HG03066 (cell line): Measurements from ENCODE around the gene SDC3.

Source experiments
- ATAC-seq: cut with Tn5 transposase; IDR thresholded peaks from one replicate; pipeline ENCODE4 v1.9.1; 2021; ENCODE audit warnings: low read depth; ENCODE audit not compliant: unreplicated experiment

Gene SDC3

DNA sequence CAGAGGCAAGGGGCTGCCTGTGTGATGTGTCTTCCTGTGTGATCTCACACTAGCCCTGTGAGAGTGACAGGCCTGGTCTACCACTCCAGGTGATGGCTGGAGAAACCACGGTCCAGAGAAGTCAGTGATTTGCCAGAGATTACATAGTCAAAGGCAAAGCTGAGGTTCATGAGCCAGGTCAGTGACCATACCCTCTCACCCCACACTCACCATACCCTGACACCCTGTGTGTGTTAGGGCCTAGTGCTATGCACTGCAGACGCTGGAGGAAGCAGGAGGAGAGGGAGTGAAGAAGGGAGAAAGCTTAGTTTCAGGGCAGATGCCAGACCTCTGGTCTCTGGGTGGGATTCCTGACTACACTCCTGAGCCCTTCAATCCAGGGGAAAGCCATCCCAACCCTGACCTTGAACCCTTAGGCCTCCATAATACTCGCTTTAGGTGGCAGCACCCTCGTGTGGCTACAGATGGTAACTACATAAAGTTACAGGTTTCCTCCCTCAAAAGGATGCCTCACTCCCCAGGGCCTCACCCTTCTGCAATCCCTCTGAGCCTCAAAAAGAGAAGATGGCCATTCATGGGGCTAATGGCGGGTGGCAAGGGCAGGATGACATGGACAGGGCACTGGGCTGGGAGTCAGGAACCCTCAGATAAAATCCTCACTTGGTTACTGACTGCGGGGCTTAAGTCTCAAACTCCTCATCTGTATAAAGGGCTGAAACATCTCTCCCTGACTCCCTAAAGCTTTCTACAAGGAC is 20.8 kb upstream of the SDC3 start:
- ATAC-seq, result no peak

DNA sequence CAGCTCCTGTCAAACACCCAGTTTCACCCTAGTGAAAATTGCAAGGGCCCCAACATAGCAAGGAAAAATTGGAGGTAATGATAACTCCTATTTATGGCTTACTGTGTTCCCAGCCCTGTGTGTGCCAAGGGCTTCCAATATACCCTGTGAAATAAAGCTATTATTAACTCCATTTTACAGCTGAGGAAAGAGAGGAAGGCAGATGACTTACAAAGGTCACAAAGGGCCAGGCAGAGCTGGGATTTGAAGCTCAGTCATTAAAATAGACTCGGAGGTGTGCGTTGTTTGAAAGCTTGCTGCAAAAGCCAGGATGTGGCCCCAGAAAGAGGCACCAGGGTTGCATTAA is 20.2 kb upstream of the SDC3 start:
- no peak for ATAC-seq

DNA sequence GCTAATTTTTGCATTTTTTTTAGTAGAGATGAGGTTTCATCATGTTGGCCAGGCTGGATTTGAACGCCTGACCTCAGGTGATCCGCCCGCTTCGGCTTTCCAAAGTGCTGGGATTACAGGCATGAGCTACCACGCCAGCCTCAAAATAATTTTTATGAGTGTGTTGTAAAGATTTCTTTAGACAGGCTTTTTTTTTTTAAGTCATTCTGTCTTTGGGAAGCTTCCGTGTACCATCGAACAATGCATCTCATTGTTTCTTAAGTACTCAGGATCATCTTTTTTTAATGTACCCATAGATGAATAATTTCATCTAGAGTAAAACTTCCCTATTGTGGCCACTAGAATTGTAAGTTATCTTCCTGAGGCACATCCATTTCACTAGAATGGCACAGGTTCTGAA is 19.6 kb upstream of the SDC3 start:
- no peak for ATAC-seq

DNA sequence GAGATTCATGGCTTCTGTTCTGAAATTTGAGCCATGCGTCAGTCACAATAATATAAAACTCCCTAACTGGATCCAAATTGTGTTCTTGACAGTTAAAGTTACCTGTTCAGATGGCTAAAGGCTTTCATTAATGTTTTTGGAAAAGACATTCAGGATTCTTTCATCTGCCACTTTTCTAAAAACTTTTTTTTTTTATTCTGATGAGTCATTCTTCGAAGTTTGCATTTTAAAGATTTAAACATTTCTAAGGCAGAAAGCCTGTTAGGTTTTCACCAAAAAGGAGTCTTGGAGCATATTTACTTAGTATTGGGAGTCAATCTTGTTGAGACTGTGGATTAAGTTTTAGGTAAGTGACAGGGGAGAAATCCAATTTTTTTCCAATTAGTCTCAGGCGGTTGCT is 18.9 kb upstream of the SDC3 start:
- no peak for ATAC-seq

DNA sequence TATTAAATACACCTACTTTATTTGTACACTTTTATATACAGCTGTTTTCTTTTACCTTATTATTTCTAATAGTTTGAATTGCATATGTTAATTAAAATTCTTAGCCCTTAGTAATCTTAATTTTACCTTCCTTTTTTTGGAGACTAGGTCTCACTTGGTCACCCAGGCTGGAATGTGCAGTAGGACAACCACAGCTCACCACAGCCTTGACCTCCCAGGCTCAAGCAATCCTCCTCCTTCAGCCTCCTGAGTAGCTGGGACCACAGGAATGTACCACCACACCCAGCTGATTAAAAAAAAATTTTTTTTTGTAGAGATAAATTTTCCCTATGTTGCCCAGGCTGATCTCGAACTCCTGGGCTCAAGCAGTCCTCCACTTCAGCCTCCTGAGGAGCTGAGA is 15.0 kb upstream of the SDC3 start:
- ATAC-seq, result no peak

DNA sequence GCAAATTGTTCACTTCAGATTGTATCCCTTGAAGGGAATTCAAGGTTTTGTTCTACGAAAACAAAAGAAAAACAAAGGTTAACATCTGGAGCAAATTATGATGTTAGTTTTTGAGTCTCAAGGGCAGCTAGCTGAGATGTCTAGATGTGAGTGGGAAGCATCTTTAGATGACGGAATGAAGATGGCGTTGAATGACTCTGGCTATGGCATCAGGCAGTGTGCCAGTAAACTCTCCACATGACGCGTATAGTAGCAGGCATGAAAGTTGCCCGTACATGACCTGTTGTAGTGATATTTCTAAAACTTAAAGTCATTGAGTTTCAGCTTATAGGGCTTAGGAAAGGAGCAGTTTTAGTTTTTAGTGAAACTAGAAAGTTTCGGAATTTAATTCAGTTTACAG is 12.3 kb upstream of the SDC3 start:
- no peak for ATAC-seq

DNA sequence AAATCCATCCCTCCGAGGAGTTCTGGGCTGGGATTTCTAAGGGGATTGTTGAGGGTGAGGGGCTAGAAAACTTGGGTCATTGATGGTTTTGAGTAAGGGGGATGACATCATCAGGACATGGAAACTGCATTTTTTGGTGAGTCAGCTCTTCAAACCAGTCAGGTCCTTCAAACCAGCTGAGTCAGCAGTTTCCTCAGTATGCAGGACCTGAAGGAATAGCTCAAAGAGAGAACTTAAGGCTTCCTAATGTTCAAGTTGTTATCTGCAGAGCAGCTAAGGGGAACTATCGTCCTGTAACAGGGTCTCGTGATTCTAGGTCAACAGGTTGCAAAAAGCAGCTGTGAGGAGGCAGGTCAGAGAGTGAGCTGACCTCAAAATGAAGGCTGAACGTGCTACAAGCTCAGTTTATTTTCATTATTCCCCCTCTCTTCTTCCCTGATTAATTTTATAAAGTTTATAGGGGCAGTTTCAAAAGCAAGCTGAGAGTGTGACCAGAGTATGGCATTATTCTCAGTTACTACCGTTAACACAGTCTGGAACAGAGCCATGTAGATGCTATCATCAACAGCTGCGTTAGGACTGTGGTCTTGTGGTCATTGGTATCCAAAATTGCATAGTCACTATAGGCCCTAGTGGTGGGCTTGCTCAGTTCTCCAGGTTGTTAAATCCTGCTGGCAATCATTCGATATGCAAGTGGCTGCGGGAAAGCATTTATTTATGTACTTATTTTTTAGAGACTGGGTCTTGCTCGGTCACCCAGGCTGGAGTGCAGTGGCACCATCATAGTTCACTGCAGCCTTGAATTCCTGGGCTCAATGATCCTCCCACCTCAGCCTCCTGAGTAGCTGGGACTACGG is 10.7 kb upstream of the SDC3 start:
- no peak for ATAC-seq

DNA sequence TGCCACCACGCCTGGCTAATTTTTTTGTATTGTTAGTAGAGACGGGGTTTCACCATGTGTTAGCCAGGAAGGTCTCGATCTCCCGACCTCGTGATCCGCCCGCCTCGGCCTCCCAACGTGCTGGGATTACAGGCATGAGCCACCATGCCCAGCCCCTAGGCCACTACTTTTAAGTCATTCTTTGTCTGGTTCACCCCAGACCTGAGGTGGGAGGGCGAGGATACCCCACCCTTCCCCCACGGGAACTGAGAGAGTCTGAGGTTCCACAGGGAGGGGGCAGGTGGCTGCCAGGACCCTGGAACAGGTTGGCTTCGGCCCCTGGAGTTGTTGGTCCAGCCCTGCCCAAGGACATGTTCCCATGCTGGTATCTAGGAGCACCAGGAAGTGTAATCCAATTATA is 7.7 kb upstream of the SDC3 start:
- no peak for ATAC-seq

DNA sequence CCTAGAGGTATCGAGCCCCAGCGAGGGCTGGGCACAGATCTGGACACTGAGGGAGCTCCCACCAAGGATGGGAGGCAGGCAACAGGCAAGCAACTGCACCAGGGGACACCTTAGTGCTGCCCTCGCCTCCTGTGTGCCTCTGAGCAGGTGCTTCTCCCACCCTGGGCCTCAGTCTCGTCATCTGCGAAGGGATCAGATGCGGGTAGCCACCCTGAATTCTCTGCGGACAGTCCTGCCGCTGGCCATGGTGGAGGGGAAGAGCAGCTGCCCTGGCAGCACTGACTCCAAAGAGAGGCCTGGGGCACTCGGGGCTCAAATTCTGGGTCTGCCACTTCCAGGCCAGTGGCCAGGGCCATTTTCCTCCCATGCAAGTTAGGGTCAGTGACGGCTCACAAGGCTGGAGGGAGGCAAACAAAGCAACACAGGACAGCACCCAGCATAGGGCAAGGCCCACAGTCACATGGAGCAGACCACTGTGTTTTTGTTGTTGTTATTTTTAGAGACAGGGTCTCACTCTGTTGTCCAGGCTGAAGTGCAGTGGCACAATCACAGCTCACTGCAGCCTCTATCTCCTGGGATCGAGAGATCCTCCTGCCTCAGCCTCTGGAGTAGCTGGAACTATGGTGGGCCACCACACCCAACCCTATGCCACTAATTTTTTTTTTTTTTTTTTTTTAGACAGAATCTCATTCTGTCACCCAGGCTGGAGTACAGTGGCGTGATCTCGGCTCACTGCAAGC is 7.1 kb upstream of the SDC3 start:
- no peak for ATAC-seq

DNA sequence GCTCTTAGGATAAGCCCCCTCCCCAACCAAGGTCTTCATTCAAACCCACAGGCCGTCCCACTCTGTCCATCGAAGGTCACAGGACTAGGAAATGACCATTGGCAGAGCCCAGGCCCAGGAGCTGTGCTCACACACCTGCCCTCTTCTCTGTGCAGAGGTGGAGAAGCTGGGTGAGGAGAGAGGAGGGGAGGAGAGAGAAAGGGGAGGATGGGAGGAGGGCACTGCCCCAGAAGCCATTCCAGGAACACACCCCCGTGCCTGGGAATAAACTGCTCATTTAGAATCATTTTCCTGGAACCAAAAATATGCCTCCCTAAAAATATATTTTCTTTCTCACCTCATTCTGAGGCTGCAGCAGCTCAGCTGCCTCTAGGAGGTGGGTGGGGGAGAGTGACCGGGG is 6.4 kb upstream of the SDC3 start:
- no peak for ATAC-seq

DNA sequence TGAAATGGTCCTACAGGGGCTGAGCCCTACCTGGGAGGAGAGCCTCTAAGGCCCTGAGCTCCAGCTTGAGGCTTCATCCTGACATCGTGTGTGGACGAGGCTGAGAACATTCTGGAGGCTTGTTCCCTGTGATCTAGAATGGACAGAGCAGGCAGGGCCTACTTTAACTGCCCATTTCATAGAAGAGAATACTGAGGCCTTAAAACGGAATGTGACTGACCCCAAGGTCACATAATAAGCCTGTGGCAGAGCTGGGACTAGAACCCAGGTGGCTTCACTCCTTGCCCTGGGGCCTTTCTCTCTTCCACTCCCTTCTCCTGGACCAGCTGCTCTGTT is 6.0 kb upstream of the SDC3 start:
- ATAC-seq, result no peak

DNA sequence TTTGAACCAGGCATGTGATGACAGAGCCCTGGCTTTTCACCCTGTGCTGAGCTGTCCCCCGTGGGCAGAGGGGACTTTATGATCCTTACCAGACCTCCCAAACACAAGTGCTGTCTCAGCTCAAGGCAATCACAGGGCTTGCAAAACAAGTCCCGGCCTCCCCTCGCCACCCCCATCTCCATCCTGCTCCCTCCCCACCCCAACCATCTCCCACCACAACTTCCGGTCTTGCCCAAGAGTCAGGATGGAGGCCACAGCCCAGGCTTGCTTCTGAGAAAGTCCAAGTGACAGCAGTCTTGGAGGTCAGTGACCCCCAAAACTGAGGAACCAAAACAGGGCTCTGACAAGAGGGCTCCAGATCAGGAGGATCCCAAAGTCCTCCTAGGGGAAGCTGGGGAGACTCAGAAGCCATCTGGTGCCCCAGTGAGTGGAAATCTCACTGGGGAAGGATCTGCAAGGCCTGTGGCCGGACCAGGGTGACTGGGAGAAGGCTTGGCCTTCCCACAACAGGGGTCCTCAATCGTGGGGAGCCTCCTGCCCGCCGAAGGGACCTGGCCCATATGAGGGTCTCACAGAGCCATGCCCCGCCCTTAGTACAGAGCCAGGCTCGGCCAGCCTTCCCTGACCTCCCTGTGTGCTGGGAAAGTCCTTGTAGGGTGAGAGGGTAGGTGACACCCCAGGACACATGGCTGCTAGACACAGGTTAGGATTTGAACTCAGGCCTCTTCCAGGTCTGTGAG is 4.5 kb upstream of the SDC3 start:
- ATAC-seq, result no peak

DNA sequence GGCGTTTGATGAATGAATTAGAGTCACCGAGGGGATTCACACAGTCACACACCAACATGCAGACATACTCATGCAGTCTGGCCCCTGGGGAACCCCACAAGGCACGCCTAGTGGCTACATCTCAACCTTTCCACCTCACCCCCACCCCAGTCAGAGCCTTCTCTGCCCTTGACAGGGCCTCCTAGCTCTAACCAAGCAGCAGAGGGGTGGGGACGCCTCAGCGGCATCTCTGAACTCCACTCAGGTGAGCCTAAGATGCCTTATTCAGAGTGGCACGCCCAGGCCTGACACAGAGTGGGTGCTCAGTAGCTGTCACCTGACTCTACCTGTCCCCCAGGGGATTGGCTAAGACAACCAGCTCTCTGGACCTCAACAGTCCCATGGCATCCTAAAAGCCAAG is 3.7 kb upstream of the SDC3 start:
- no peak for ATAC-seq

DNA sequence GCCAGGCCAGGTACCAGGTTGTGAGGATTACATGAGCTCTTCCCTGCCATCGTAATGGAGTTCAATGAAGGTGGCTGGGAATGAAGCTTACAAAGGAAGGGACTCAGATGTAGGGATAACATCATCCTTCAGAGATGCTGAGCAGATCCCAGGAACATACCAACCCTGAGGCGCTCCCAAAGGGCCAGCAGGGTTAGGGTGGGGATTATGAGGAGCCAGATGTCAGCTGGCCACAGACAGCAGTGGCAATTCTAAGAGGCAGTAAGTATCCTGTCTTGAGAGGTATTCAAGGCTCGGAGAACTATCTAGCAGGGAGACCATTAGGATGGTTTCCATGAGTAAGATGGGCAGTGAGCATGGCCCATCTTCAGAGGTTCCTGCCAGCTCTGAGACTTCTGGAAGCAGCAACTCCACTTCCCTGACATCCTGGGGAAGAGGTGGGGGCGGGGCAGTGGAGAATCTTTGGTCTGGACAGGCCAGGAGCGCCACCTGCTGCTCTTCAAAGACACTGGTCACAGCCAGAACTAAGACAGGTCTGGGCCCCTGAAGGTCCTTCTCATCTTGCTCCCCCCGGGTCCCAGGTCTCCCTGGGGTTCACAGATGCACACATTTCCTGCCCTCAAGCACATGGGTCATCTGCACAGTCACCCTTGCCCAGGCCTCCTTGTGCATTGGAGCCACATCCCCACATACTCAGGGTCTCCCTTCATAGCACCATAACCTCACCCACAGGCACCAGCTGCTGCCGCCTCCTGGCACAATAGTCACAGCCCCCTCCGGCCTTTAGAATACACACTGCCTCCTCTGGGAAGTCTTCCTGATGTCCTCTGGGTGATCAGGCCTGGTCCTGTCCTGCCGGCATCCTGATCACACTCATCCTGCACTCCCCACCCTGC is 2.7 kb upstream of the SDC3 start:
- no peak for ATAC-seq

DNA sequence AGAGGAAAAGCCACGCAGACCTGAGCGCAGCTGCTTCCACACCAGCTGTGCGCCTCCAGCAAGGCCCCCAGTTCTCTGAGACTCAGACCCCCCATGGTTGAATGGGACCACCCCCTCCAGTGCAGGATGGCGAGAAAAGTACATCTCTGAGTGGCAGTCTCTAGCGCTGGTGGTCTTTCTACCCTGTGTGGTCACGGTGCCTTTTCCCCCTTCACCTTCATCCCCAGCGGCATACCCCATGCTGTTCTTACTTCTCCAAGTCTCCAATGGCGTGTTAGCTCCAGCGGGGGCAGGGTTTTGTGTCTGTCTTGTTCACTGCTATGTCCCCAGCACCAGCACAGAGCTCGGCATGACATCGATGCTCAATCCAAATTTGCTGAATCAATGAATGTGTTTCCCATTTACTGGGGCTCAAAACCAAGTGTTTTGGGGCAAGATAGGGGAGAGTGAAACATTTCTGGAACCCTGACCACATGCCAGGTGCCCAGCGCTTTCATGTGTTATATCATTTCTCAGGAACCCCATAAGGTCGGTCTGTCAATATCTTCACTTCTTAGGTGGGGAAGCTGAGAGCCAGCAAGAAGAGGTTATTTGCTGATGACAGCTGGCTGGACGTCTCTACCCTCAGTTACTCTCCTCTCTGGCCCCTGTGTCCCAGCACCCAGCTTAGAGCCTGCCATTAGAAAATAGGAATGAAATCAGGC is 959 bp upstream of the SDC3 start:
- no peak for ATAC-seq

DNA sequence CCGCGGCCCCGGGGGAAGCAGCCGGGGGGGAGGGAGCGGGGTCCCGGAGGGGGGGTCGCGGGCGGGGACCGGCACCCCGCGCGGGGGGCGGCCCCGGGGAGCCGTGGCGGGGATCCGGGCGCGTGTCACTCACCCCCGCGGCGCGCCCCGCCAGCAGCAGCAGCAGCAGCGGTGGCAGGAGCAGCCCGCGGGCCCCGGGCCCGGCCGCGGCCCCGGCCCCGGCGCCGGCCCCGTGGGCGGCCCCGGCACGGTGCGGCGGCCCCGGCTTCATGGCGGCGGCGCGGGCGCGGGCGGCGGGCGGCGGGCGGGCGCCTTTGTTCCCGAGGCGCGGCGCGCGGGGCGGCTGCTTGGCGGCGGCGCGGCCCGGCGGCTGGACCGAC is 252 bp downstream of the SDC3 start:
- ATAC-seq, result no peak

DNA sequence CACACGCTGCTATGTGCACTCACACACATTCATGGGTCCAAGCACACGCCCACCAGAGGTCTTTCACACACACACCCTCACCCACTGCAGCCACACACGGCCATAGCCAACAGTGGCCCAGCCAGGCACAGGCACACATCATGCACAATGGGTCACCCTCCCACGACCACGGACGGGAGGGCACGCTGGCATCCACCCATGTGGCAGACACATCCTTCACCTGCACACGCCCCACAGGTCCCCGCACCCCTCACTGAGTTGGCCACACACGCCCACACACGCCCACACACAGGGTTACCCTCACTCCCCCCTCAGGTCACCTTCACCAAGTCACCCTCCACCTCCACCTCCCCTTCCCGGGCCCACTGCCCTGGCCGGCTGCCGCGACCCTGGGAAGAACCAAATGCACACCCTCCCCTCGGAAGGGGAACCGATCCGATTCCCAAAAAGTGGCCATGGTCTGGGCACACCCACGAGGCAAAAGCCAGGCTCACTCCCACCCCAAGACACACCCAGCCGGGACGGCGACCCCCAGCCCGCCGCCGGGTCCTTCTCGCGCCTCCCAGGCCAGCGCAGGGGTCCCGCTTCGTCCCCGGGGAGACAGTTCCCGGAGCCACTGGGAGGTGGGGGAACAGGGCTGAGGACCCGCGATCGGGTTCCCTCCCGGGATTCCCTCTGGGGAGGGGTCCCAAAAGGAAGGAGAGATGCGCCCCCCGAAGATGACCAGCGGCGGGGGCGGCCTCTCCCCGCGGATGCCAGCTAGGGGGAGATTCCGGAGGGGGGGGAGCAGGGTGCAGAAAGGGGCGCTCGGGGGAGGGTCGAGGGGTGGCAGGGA is 860 bp downstream of the SDC3 start:
- ATAC-seq, result no peak

DNA sequence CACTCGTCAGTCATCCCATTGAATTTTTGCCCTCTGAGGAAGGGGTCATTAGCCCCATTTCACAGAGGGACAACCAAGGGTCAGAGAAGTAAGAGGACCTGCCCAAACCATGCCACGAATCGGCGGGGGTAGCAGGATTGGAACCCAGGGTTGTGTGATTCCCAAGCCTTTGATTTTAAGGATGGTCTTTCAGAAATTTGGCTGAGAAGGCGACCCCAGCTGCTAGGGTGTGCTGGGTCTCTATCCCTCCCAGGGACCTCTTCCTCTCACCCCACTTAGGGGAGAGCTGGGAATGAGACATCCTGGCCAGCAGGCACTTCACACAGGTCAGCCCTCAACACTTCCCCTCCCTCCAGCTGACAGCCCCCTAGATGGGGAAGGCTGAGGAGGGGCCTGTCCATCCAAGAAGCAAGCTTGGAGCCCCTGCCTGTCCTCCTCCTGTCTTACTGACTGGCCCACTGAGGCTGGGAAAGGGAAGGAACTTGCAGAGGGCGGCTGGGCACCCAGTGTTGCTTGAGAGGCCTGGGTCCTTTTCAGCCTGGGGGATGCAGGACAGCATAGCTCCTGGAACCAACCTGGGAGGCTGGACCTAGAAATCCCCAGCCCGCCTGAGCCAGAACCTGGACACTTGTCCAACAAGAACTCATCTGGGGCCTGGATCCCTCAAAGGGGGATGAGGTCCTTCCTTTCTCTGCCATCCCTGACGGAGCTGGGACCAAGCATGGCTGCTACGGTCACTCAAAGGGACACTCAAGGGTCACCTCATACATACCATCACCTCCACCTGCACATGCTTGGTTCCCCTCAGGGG is 1.7 kb downstream of the SDC3 start:
- no peak for ATAC-seq
